H1 (cell line): Measurements from ENCODE around the gene TRABD2B. TPM values are rescaled to one million over a fixed set of nuclear protein-coding genes. Genes with fewer than 3 reads are reported as not detected.

Experiments used
- CTCF ChIA-PET: fragments of 300-600 bp; sonication (Branson Sonifier 250); formaldehyde crosslinking; loops from one replicate; lab custom pipeline; 2021; ENCODE audit not compliant: partially characterized antibody; lab: Charles Lee
- POLR2A ChIA-PET: fragments of 300-600 bp; sonication (Branson Sonifier 250); formaldehyde crosslinking; loops from one replicate; lab custom pipeline; 2021; ENCODE audit warnings: inconsistent platforms; ENCODE audit not compliant: partially characterized antibody; lab: Charles Lee
- DNase-seq, 2 experiments: peaks; one replicate each; pipeline versions ENCODE4 v3.0.0 to v3.0.0-alpha.2; 2010 to 2022; ENCODE audit warnings: low spot score in 2 of 2, low read depth in 1 of 2, mixed read lengths in 1 of 2
- FAIRE-seq: peaks from 2 replicates; lab custom pipeline; 2011; peaks lifted over from hg19 to GRCh38; lab: Jason Lieb, UNC
- H2AFZ ChIP-seq: 2 replicates; pipeline ENCODE4 v1.8.1; 2012; ENCODE audit warnings: low read length, inconsistent platforms
- H2AK5ac ChIP-seq: 2 replicates; pipeline ENCODE4 v1.6.1; 2013; ENCODE audit warnings: low read depth, low read length
- H2BK120ac ChIP-seq: replicated peaks from 2 replicates; pipeline ENCODE3; 2013; ENCODE audit warnings: low read depth, low read length, inconsistent platforms
- H2BK12ac ChIP-seq: 2 replicates; pipeline ENCODE4 v1.6.1; 2013; ENCODE audit warnings: low read depth, low read length
- H2BK15ac ChIP-seq: 2 replicates; pipeline ENCODE4 v1.6.1; 2013; ENCODE audit warnings: low read length
- H2BK20ac ChIP-seq: 2 replicates; pipeline ENCODE4 v1.6.1; 2013; ENCODE audit warnings: low read length
- H2BK5ac ChIP-seq: 2 replicates; pipeline ENCODE4 v1.6.1; 2013; ENCODE audit warnings: low read depth, low read length
- H3K14ac ChIP-seq: 2 replicates; pipeline ENCODE4 v1.6.1; 2013; ENCODE audit warnings: inconsistent platforms; ENCODE audit not compliant: insufficient read length
- H3K18ac ChIP-seq: 2 replicates; pipeline ENCODE4 v1.6.1; 2013; ENCODE audit warnings: low read length; ENCODE audit errors: extremely low read depth
- H3K23ac ChIP-seq: 2 replicates; pipeline ENCODE4 v1.6.1; 2013; ENCODE audit warnings: inconsistent platforms; ENCODE audit not compliant: insufficient read length
- H3K23me2 ChIP-seq: 2 replicates; pipeline ENCODE4 v1.6.1; 2013; ENCODE audit warnings: low read depth, low read length
- H3K27ac ChIP-seq: 2 replicates; pipeline ENCODE4 v1.6.1; 2011; ENCODE audit warnings: low read depth, low read length, inconsistent platforms
- H3K27me3 ChIP-seq, 4 experiments: replicated peaks in 1 of 4; 1 replicate in 1 of 4; 2 replicates in 3 of 4; pipeline versions ENCODE4 v1.6.1 to v1.8.1; 2011 to 2013; ENCODE audit warnings: low read length in 3 of 4, mild to moderate bottlenecking in 3 of 4, inconsistent platforms in 2 of 4, mixed read lengths in 2 of 4, moderate library complexity in 1 of 4; ENCODE audit not compliant: control insufficient read depth in 3 of 4, insufficient read depth in 3 of 4; ENCODE audit errors: extremely low read depth in 1 of 4
- H3K36me3 ChIP-seq, 4 experiments: 2 replicates each; pipeline versions ENCODE4 v1.6.1 to v1.8.1; 2011 to 2013; ENCODE audit warnings: mild to moderate bottlenecking in 4 of 4, low read length in 3 of 4, moderate library complexity in 2 of 4, control low read depth in 1 of 4, inconsistent platforms in 1 of 4; ENCODE audit not compliant: insufficient read depth in 4 of 4, control insufficient read depth in 2 of 4
- H3K4ac ChIP-seq: replicated peaks from 2 replicates; pipeline ENCODE3; 2013; ENCODE audit warnings: low read length, low read depth, mixed read lengths, inconsistent platforms; ENCODE audit not compliant: insufficient read length
- H3K4me1 ChIP-seq, 4 experiments: replicated peaks in 1 of 4; 1 replicate in 1 of 4; 2 replicates in 3 of 4; pipeline versions ENCODE4 v1.6.1 to v1.8.1; 2011 to 2013; ENCODE audit warnings: low read length in 3 of 4, inconsistent platforms in 2 of 4, mixed read lengths in 1 of 4; ENCODE audit not compliant: insufficient read depth in 4 of 4, control insufficient read depth in 3 of 4
- H3K4me2 ChIP-seq, 2 experiments: 2 replicates each; pipeline versions ENCODE4 v1.6.1 to v1.8.1; 2011 to 2013; ENCODE audit warnings: low read depth in 2 of 2, low read length in 2 of 2, control low read depth in 1 of 2, inconsistent platforms in 1 of 2, mild to moderate bottlenecking in 1 of 2; ENCODE audit not compliant: insufficient read depth in 1 of 2
- H3K4me3 ChIP-seq, 4 experiments: fragments of 200-600, 300-600 bp in 1 of 4; sonication (generic), shearing (Covaris generic), sonication (Bioruptor Twin) in 1 of 4; 2 replicates each; pipeline versions ENCODE4 v1.5.1 to v1.8.1; 2011 to 2016; ENCODE audit warnings: low read length in 4 of 4, low read depth in 3 of 4, control low read depth in 2 of 4, inconsistent platforms in 2 of 4, mild to moderate bottlenecking in 2 of 4, mixed read lengths in 1 of 4, moderate library complexity in 1 of 4; ENCODE audit not compliant: insufficient read depth in 2 of 4; ENCODE audit errors: extremely low read depth in 1 of 4
- H3K56ac ChIP-seq: replicated peaks from 2 replicates; pipeline ENCODE3; 2013; ENCODE audit warnings: low read depth, mild to moderate bottlenecking, mixed read lengths, low read length, inconsistent platforms; ENCODE audit not compliant: insufficient read length
- H3K79me1 ChIP-seq: 2 replicates; pipeline ENCODE4 v1.6.1; 2013; ENCODE audit warnings: low read depth, low read length, control low read depth
- H3K79me2 ChIP-seq, 2 experiments: 2 replicates each; pipeline versions ENCODE4 v1.6.1 to v1.8.1; 2012 to 2013; ENCODE audit warnings: low read length in 2 of 2, mild to moderate bottlenecking in 2 of 2, inconsistent platforms in 1 of 2; ENCODE audit not compliant: insufficient read depth in 2 of 2, control insufficient read depth in 1 of 2
- H3K9ac ChIP-seq, 4 experiments: replicated peaks in 1 of 4; 1 replicate in 1 of 4; 2 replicates in 3 of 4; pipeline versions ENCODE4 v1.6.1 to v1.8.1; 2011 to 2013; ENCODE audit warnings: low read depth in 3 of 4, low read length in 3 of 4, control low read depth in 2 of 4, mild to moderate bottlenecking in 2 of 4, moderate library complexity in 2 of 4, inconsistent platforms in 1 of 4; ENCODE audit errors: extremely low read depth in 1 of 4
- H3K9me3 ChIP-seq, 2 experiments: 2 replicates each; pipeline versions ENCODE4 v1.6.1 to v1.8.1; 2012 to 2013; ENCODE audit warnings: mild to moderate bottlenecking in 2 of 2, moderate library complexity in 2 of 2, control low read depth in 1 of 2, inconsistent platforms in 1 of 2, low read depth in 1 of 2, low read length in 1 of 2, mixed read lengths in 1 of 2; ENCODE audit not compliant: insufficient read depth in 2 of 2
- H4K20me1 ChIP-seq, 2 experiments: replicated peaks in 1 of 2; 2 replicates each; pipeline versions ENCODE3 to v1.8.1; 2011 to 2013; ENCODE audit warnings: inconsistent platforms in 2 of 2, low read length in 2 of 2, mild to moderate bottlenecking in 1 of 2; ENCODE audit not compliant: insufficient read depth in 2 of 2, control insufficient read depth in 1 of 2
- H4K5ac ChIP-seq: 2 replicates; pipeline ENCODE4 v1.6.1; 2013; ENCODE audit warnings: low read length, low read depth, mixed read lengths, inconsistent platforms; ENCODE audit not compliant: insufficient read length
- H4K8ac ChIP-seq: 2 replicates; pipeline ENCODE4 v1.8.0; 2013; ENCODE audit warnings: mild to moderate bottlenecking, moderate library complexity, low read length, inconsistent platforms; ENCODE audit not compliant: insufficient read depth; ENCODE audit errors: extremely low read depth
- H4K91ac ChIP-seq: replicated peaks from 2 replicates; pipeline ENCODE3; 2013; ENCODE audit warnings: low read length, mixed read lengths, inconsistent platforms; ENCODE audit not compliant: insufficient read length
- EP300 ChIP-seq, 2 experiments: IDR thresholded peaks; 1 replicate in 1 of 2; 2 replicates in 1 of 2; pipeline ENCODE4 v1.6.1; 2011 to 2012; ENCODE audit warnings: low read depth in 2 of 2, low read length in 2 of 2, mild to moderate bottlenecking in 2 of 2, borderline replicate concordance in 1 of 2, inconsistent platforms in 1 of 2, moderate library complexity in 1 of 2
- GABPA ChIP-seq: IDR thresholded peaks from 2 replicates; pipeline ENCODE4 v1.6.1; 2011; ENCODE audit warnings: mild to moderate bottlenecking, low read length, moderate library complexity, borderline replicate concordance; ENCODE audit not compliant: insufficient read depth
- NRF1 ChIP-seq: IDR thresholded peaks from 2 replicates; pipeline ENCODE4 v1.6.1; 2011; ENCODE audit warnings: mild to moderate bottlenecking, low read depth, low read length, improper control_type of control experiment
- POLR2AphosphoS5 ChIP-seq: IDR thresholded peaks from 2 replicates; pipeline ENCODE4 v1.6.1; 2011; ENCODE audit warnings: low read depth, low read length
- RNF2 ChIP-seq: fragments of 200-900, 300-1000 bp; sonication (generic); IDR thresholded peaks from 2 replicates; pipeline ENCODE4 v1.7.1; 2016; ENCODE audit warnings: borderline replicate concordance, low read depth, mild to moderate bottlenecking, antibody characterized with exemption, low read length; ENCODE audit not compliant: poor library complexity, severe bottlenecking; ENCODE audit errors: missing control alignments
- SIRT6 ChIP-seq: IDR thresholded peaks from one replicate; pipeline ENCODE4 v1.7.1; 2012; ENCODE audit warnings: low read length, inconsistent platforms
- SP2 ChIP-seq: IDR thresholded peaks from 2 replicates; pipeline ENCODE4 v1.6.1; 2012; ENCODE audit warnings: mild to moderate bottlenecking, low read length, inconsistent platforms
- WGBS, 2 experiments: shearing (Covaris generic) in 1 of 2; methylation state at CpG; one replicate each; pipeline versions ENCODE4 v1.1.6 to v1.1.7; 2013 to 2015; ENCODE audit warnings: low lambda C conversion rate in 2 of 2, mixed read lengths in 2 of 2, inconsistent platforms in 1 of 2, low coverage in 1 of 2, missing lambda C conversion rate in 1 of 2; ENCODE audit not compliant: insufficient replicate concordance in 2 of 2, insufficient coverage in 1 of 2, insufficient read length in 1 of 2; ENCODE audit errors: extremely low coverage in 1 of 2, missing lambda C conversion rate in 1 of 2; 5-methylcytosine and 5-hydroxymethylcytosine counted together
- polyA plus RNA-seq, 7 experiments: library from polyadenylated mRNA; depleted of rRNA in 3 of 7; stranded (reverse) in 5 of 7; unstranded in 2 of 7; fragments of >200 nt in 5 of 7; fragments of 200-250 nt in 2 of 7; gene quantifications; 1 replicate in 5 of 7; 2 replicates in 1 of 7; 4 replicates in 1 of 7; pipeline versions ENCODE4 v1.2.1 to v1.2.3, GENCODE V29; 2011 to 2013; ENCODE audit warnings: missing spikeins in 2 of 7, mixed read lengths in 2 of 7
- total RNA-seq: library from RNA; stranded (reverse); fragmentation: NEBNext Ultra II Directional; extraction: Animal tissue kit (Norgen Biotek cat#: 25700); gene quantifications from 2 replicates; pipeline ENCODE4 v1.2.1, GENCODE V29; 2021

The TRABD2B gene
- total and polyA plus RNA-seq, 2 of the 8 experiments (the other 6 are each of a cell fraction or from before 2014, with no cell fraction given): 0.95 to 3.4 TPM

DNA sequence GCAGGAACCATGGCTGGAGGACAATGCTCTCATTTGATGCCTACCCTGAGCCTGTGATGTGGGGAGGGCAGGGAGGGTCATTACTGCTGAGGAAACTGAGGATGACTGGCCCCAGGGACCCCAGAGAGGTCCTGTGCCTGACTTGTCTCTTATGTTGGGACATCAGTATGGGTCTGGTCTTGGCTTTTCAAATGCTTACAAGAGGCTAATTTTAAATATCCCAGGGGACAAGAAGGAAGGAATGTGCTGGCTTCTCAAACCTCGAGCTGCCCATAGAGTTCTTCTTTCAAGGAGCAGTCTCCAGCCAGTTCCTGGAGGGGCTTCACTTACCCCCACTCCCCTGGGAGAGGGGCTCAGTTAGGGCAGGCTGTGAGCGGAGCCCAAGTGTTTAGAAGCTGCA lies 168.2 kb downstream of the TRABD2B start:
- no peak overlapping the region for H2BK20ac ChIP-seq
- no peaks in the 10 kb centered on the region for H3K23me2 ChIP-seq
- no peak overlapping the region for H4K91ac ChIP-seq
- WGBS, 2 experiments: 83% methylated on average over 2 of the region's 2 CpGs; no CpG with 5 or more reads in 1 of the 2 experiments
- H3K27me3 ChIP-seq: peaks cover 0 to 4% (median 0%) of the 10 kb centered on the region in 4 experiments; a peak in 1 of 7 replicates
- H3K56ac ChIP-seq: no peak overlapping the region
- no peak overlapping the region for H4K5ac ChIP-seq
- H4K20me1 ChIP-seq: peaks cover 0 to 1% of the 10 kb centered on the region in 2 experiments
- ChIA-PET POLR2A (no interaction called here), CTCF (no interaction called here)
- no peak overlapping the region for H3K4me3 ChIP-seq
- DNase-seq: no peak
- H3K9me3 ChIP-seq: no peaks in the 10 kb centered on the region
- no peaks in the 10 kb centered on the region for H3K79me2 ChIP-seq
- no peak overlapping the region for H2BK5ac ChIP-seq
- H4K8ac ChIP-seq: no peak overlapping the region
- TF ChIP-seq POLR2AphosphoS5 (no peak), SP2 (no peak), GABPA (no peak), RNF2 (no peak), EP300 (IDR thresholded peaks at IDR 0.05; ENCODE audit: borderline replicate concordance in 1 of 2, low read depth in 2 of 2, low read length in 2 of 2) (no peak), SIRT6 (no peak), NRF1 (no peak)
- H2BK120ac ChIP-seq: no peak overlapping the region
- H3K23ac ChIP-seq: no peak overlapping the region
- H3K4me2 ChIP-seq: no peak overlapping the region; a peak in 1 of 4 replicates
- H3K79me1 ChIP-seq: no peaks in the 10 kb centered on the region; the same call in none of the 2 replicates
- H3K36me3 ChIP-seq: no peaks in the 10 kb centered on the region
- FAIRE-seq: no peak
- no peak overlapping the region for H3K18ac ChIP-seq
- no peak overlapping the region for H2BK15ac ChIP-seq
- no peak overlapping the region for H2BK12ac ChIP-seq
- no peak overlapping the region for H3K4ac ChIP-seq
- H3K27ac ChIP-seq: no peak overlapping the region
- H3K14ac ChIP-seq: no peak overlapping the region
- H3K4me1 ChIP-seq: peaks cover 3 to 8% (median 6%) of the 10 kb centered on the region in 4 experiments; a peak in 6 of 7 replicates
- no peak overlapping the region for H2AK5ac ChIP-seq
- H3K9ac ChIP-seq: no peak overlapping the region
- H2AFZ ChIP-seq: no peak overlapping the region
